Neuronal stem cell (in vitro differentiated cells): ENCODE measurements around the gene RGSL1.

Source experiments
- DNase-seq: peaks from one replicate; pipeline ENCODE4 v3.0.0-alpha.2; 2013; ENCODE audit warnings: low spot score
- H2AFZ ChIP-seq: one replicate; pipeline ENCODE4 v1.6.1; 2013; ENCODE audit warnings: mild to moderate bottlenecking, low read length, inconsistent platforms
- H2AK5ac ChIP-seq: 2 replicates; pipeline ENCODE4 v1.6.1; 2013; ENCODE audit warnings: low read depth, mild to moderate bottlenecking, inconsistent platforms, low read length, moderate library complexity, mixed read lengths
- H2BK120ac ChIP-seq: 2 replicates; pipeline ENCODE4 v1.6.1; 2013; ENCODE audit warnings: low read depth, mild to moderate bottlenecking, inconsistent platforms, low read length, moderate library complexity, mixed read lengths
- H2BK12ac ChIP-seq: one replicate; pipeline ENCODE4 v1.6.1; 2013; ENCODE audit warnings: low read length, inconsistent platforms
- H2BK15ac ChIP-seq: 2 replicates; pipeline ENCODE4 v1.6.1; 2013; ENCODE audit warnings: mild to moderate bottlenecking, low read length, inconsistent platforms, mixed read lengths
- H2BK5ac ChIP-seq: one replicate; pipeline ENCODE4 v1.6.1; 2013; ENCODE audit warnings: inconsistent platforms, mild to moderate bottlenecking, low read length, moderate library complexity
- H3K14ac ChIP-seq: one replicate; pipeline ENCODE4 v1.6.1; 2013; ENCODE audit warnings: low read length, inconsistent platforms
- H3K18ac ChIP-seq: 2 replicates; pipeline ENCODE4 v1.6.1; 2013; ENCODE audit warnings: low read length, inconsistent platforms
- H3K23ac ChIP-seq: 2 replicates; pipeline ENCODE4 v1.6.1; 2013; ENCODE audit warnings: low read depth, mild to moderate bottlenecking, mixed read lengths, low read length, inconsistent platforms; ENCODE audit not compliant: poor library complexity
- H3K27ac ChIP-seq: replicated peaks from 3 replicates; pipeline ENCODE4 v1.5.1; 2013; ENCODE audit warnings: low read length, inconsistent platforms
- H3K27me3 ChIP-seq, 3 experiments: 2 replicates each; pipeline ENCODE4 v1.6.1; 2013; ENCODE audit warnings: low read length in 3 of 3, mild to moderate bottlenecking in 2 of 3, inconsistent platforms in 1 of 3, low read depth in 1 of 3, mixed read lengths in 1 of 3, moderate library complexity in 1 of 3; ENCODE audit not compliant: control insufficient read depth in 3 of 3, insufficient read depth in 3 of 3
- H3K36me3 ChIP-seq, 2 donors: replicated peaks in 1 of 2; 2 replicates each; pipeline ENCODE4 v1.6.1; 2013; ENCODE audit warnings: low read length in 2 of 2; ENCODE audit not compliant: control insufficient read depth in 2 of 2, insufficient read depth in 2 of 2
- H3K4ac ChIP-seq: 2 replicates; pipeline ENCODE4 v1.6.1; 2013; ENCODE audit warnings: inconsistent platforms, mild to moderate bottlenecking, low read length, moderate library complexity
- H3K4me1 ChIP-seq, 2 donors: 1 replicate in 1 of 2; 2 replicates in 1 of 2; pipeline ENCODE4 v1.6.1; 2013; ENCODE audit warnings: low read length in 2 of 2, low read depth in 1 of 2; ENCODE audit not compliant: control insufficient read depth in 2 of 2, insufficient read depth in 1 of 2
- H3K4me2 ChIP-seq: one replicate; pipeline ENCODE4 v1.6.1; 2013; ENCODE audit warnings: mild to moderate bottlenecking, low read length, inconsistent platforms; ENCODE audit not compliant: insufficient read depth, poor library complexity, severe bottlenecking
- H3K4me3 ChIP-seq, 2 donors: 2 replicates each; pipeline ENCODE4 v1.5.1; 2013; ENCODE audit warnings: low read length in 2 of 2, mild to moderate bottlenecking in 2 of 2, inconsistent platforms in 1 of 2, moderate library complexity in 1 of 2
- H3K79me1 ChIP-seq: one replicate; pipeline ENCODE4 v1.6.1; 2013; ENCODE audit warnings: low read depth, mild to moderate bottlenecking, inconsistent platforms, low read length, moderate library complexity
- H3K9ac ChIP-seq: one replicate; pipeline ENCODE4 v1.6.1; 2013; ENCODE audit warnings: mild to moderate bottlenecking, low read depth, low read length, inconsistent platforms; ENCODE audit not compliant: poor library complexity
- H3K9me3 ChIP-seq, 2 donors: replicated peaks in 1 of 2; 2 replicates each; pipeline versions ENCODE3 to v1.6.1; 2013; ENCODE audit warnings: low read length in 2 of 2, mild to moderate bottlenecking in 2 of 2, inconsistent platforms in 1 of 2, low read depth in 1 of 2, mixed read lengths in 1 of 2, moderate library complexity in 1 of 2; ENCODE audit not compliant: control insufficient read depth in 2 of 2, insufficient read depth in 1 of 2
- H4K8ac ChIP-seq: one replicate; pipeline ENCODE4 v1.6.1; 2013; ENCODE audit warnings: low read depth, mild to moderate bottlenecking, inconsistent platforms, low read length, moderate library complexity
- H4K91ac ChIP-seq: one replicate; pipeline ENCODE4 v1.6.1; 2013; ENCODE audit warnings: low read length, low read depth, mild to moderate bottlenecking, inconsistent platforms; ENCODE audit not compliant: poor library complexity
- WGBS, 2 donors: extraction: QIAGEN DNeasy Blood & Tissue Kit; methylation state at CpG; one replicate each; pipeline ENCODE4 v1.1.7; 2013; ENCODE audit warnings: missing lambda C conversion rate in 2 of 2, mixed read lengths in 1 of 2; ENCODE audit not compliant: insufficient read length in 2 of 2, insufficient replicate concordance in 1 of 2; ENCODE audit errors: extremely low coverage in 2 of 2; 5-methylcytosine and 5-hydroxymethylcytosine counted together

The RGSL1 gene

DNA sequence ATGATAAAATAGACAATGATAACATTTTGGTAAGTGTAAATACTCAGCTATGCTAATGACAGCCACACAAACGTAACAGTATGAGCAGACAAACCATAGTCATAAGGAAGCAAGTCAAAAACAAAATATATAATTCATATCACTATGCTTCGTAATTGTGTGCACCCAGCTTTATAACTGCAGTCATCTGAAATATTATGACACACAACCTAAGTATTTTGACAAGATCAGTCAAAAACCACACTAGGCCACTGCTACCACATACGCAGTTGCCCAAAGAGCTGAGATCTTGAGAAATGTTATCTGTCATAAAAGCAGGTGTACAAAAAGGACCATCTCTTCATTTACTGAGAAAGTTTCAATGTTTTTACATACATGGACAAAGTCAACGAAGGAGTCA, 113.1 kb downstream of the RGSL1 start:
- no peak overlapping the region for H2BK120ac ChIP-seq
- H4K8ac ChIP-seq = no peak overlapping the region
- no peak overlapping the region for H2BK12ac ChIP-seq
- no peak overlapping the region for H2BK5ac ChIP-seq
- H3K4me1 ChIP-seq = peaks cover 0 to 4% of the 10 kb centered on the region in 2 donors
- H3K79me1 ChIP-seq = no peaks in the 10 kb centered on the region
- H3K23ac ChIP-seq = no peak overlapping the region
- WGBS, 2 donors = no CpG with 5 or more reads among the region's 4 CpGs
- H3K9ac ChIP-seq = no peak overlapping the region
- no peak for DNase-seq
- no peaks in the 10 kb centered on the region for H3K36me3 ChIP-seq
- H2AFZ ChIP-seq = no peak overlapping the region
- no peak overlapping the region for H2AK5ac ChIP-seq
- H3K27ac ChIP-seq = no peak overlapping the region
- no peak overlapping the region for H3K18ac ChIP-seq
- H3K9me3 ChIP-seq = no peaks in the 10 kb centered on the region
- peaks cover 0 to 20% (median 0%) of the 10 kb centered on the region in 3 experiments for H3K27me3 ChIP-seq
- no peak overlapping the region for H3K4me3 ChIP-seq
- no peak overlapping the region for H3K4ac ChIP-seq
- no peak overlapping the region for H2BK15ac ChIP-seq
- no peak overlapping the region for H4K91ac ChIP-seq
- H3K14ac ChIP-seq = no peak overlapping the region
- H3K4me2 ChIP-seq = no peak overlapping the region

DNA sequence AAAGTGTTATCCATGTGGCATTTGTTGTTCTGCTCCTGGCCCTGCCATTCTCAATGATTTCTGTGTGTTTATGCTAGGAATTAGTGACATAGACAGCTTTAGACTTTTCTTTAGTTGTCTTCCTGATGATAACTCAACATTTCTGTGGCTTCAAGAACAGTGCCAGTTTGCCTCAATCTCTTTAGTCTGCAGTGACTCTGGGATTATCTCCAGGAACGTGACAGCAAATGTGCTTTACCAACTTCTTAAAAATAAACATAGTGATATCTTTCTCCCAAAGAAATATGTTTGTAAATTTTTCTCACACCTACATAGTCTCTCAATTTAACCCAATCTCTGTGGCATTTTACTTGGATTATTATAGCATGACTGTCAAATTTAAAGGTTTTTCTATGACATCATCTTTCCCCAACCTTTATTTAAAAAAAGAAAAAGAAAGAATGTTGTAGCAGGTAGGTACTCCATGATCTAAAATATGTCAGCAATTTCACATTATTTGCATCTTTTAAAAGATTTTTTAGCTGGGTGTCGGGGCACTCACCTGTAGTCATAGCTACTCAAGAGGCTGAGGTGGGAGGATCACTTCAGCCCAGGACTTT, 114.6 kb downstream of the RGSL1 start:
- Histone ChIP-seq H3K9me3 (no peaks in the 10 kb centered on the region), H2BK12ac (no peak overlapping the region), H3K36me3 (no peaks in the 10 kb centered on the region), H2BK15ac (no peak overlapping the region), H3K4me1 (peaks cover 0 to 4% of the 10 kb centered on the region in 2 donors), H3K4me2 (no peak overlapping the region), H3K27me3 (peaks cover 0 to 17% (median 0%) of the 10 kb centered on the region in 3 experiments), H3K4ac (no peak overlapping the region), H2AFZ (no peak overlapping the region), H4K8ac (no peak overlapping the region), H3K14ac (no peak overlapping the region), H2BK120ac (no peak overlapping the region), H3K9ac (no peak overlapping the region), H3K18ac (no peak overlapping the region), H3K23ac (no peak overlapping the region), H3K4me3 (no peak overlapping the region), H4K91ac (no peak overlapping the region), H2BK5ac (no peak overlapping the region), H3K27ac (no peak overlapping the region), H2AK5ac (no peak overlapping the region), H3K79me1 (no peaks in the 10 kb centered on the region)
- no peak for DNase-seq
- WGBS, 2 donors = no CpG with 5 or more reads among the region's 2 CpGs

DNA sequence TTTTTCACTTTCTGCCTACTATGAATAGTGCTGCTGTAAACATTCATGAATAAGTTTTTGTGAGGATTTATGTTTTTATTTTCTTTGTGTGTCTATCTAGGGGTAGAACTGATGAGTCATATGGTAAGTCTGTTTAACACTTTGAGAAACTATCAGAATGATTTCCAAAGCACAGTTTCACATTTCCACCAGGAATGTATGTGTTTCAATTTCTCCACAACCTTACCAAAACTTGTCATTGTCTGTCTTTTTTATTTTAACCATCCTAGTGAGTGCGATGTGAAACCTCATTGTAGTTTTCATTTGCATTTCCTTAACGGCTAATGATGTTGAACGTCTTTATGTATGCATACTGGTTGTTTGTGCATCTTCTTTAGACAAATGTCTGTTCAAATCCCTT, 115.6 kb downstream of the RGSL1 start:
- WGBS, 2 donors = no CpG with 5 or more reads among the region's 3 CpGs

DNA sequence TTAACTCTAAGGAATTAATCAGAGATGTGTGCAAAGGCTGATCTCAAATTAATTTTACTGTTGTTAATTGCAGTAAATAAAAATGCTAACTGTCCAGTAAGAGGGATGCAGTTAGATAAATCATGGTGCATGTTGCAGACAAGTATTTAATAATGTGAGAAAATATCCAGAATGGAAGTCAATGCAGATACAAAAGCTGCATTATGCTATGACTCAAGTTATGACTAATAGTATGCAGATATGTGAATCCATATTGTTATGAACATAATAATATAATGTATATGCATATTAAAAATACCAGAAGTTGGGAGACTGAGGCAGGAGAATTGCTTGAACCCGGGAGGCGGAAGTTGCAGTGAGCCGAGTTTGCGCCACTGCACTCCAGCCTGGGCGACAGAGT, 117.7 kb downstream of the RGSL1 start:
- Histone ChIP-seq H2AFZ (no peak overlapping the region), H3K4me3 (no peak overlapping the region), H2BK15ac (no peak overlapping the region), H3K9ac (no peak overlapping the region), H3K9me3 (no peaks in the 10 kb centered on the region), H3K4me2 (no peak overlapping the region), H4K91ac (no peak overlapping the region), H3K18ac (no peak overlapping the region), H3K4me1 (no peaks in the 10 kb centered on the region), H3K4ac (no peak overlapping the region), H3K36me3 (no peaks in the 10 kb centered on the region), H3K27me3 (peaks cover 0 to 6% (median 0%) of the 10 kb centered on the region in 3 experiments), H3K79me1 (no peaks in the 10 kb centered on the region), H2BK12ac (no peak overlapping the region), H2BK120ac (no peak overlapping the region), H4K8ac (no peak overlapping the region), H2AK5ac (no peak overlapping the region), H2BK5ac (no peak overlapping the region), H3K14ac (no peak overlapping the region), H3K23ac (no peak overlapping the region), H3K27ac (no peak overlapping the region)
- DNase-seq = no peak
- WGBS, 2 donors = no CpG with 5 or more reads among the region's 5 CpGs

More for the DNA sequence above, 115.6 kb downstream of the RGSL1 start:
- H2AK5ac ChIP-seq = no peak overlapping the region
- no peak overlapping the region for H2BK120ac ChIP-seq
- no peak overlapping the region for H4K91ac ChIP-seq
- no peaks in the 10 kb centered on the region for H3K9me3 ChIP-seq
- no peak overlapping the region for H4K8ac ChIP-seq
- H3K14ac ChIP-seq = no peak overlapping the region
- no peak overlapping the region for H3K4ac ChIP-seq
- H3K4me2 ChIP-seq = no peak overlapping the region
- no peak overlapping the region for H3K23ac ChIP-seq
- peaks cover 0 to 17% (median 0%) of the 10 kb centered on the region in 3 experiments for H3K27me3 ChIP-seq
- H3K9ac ChIP-seq = no peak overlapping the region
- H2BK5ac ChIP-seq = no peak overlapping the region
- no peak overlapping the region for H3K27ac ChIP-seq
- H3K4me1 ChIP-seq = peaks cover 0 to 4% of the 10 kb centered on the region in 2 donors
- H2AFZ ChIP-seq = no peak overlapping the region
- DNase-seq = no peak
- no peak overlapping the region for H3K18ac ChIP-seq
- H3K4me3 ChIP-seq = no peak overlapping the region
- no peak overlapping the region for H2BK12ac ChIP-seq
- no peaks in the 10 kb centered on the region for H3K36me3 ChIP-seq
- H2BK15ac ChIP-seq = no peak overlapping the region
- no peaks in the 10 kb centered on the region for H3K79me1 ChIP-seq
